Progenitor cell of endocrine pancreas (in vitro differentiated cells): Measurements from ENCODE around the gene GP5. TPM values are rescaled to one million over a fixed set of nuclear protein-coding genes. Genes with fewer than 3 reads are reported as not detected.

Experiments
- DNase-seq: peaks from one replicate; pipeline ENCODE4 v3.0.0; 2021; ENCODE audit warnings: low spot score; ENCODE audit not compliant: unreplicated experiment
- H3K27ac Mint-ChIP-seq: 2 replicates; pipeline ENCODE4 v1.8.0; 2021; ENCODE audit warnings: mild to moderate bottlenecking, moderate library complexity, mixed read lengths
- H3K27me3 Mint-ChIP-seq: 2 replicates; pipeline ENCODE4 v1.8.0; 2021; ENCODE audit warnings: mixed read lengths
- H3K36me3 Mint-ChIP-seq: 2 replicates; pipeline ENCODE4 v1.8.0; 2022; ENCODE audit warnings: mixed read lengths; ENCODE audit not compliant: insufficient read depth
- H3K4me1 Mint-ChIP-seq: 2 replicates; pipeline ENCODE4 v1.8.0; 2021; ENCODE audit warnings: low read depth, mixed read lengths
- H3K4me3 Mint-ChIP-seq: 2 replicates; pipeline ENCODE4 v1.8.0; 2021; ENCODE audit warnings: low read depth, mild to moderate bottlenecking, moderate library complexity, mixed read lengths
- H3K9me3 Mint-ChIP-seq: 2 replicates; pipeline ENCODE4 v1.8.0; 2021; ENCODE audit warnings: low read depth, mixed read lengths
- total RNA-seq: library from RNA; stranded (reverse); gene quantifications from 2 replicates; pipeline ENCODE4 v1.2.1, GENCODE V29; 2021
- TF ChIP-seq, protein P1 (sequence below): fragments of 200-600 bp; sonication (generic); IDR thresholded peaks from one replicate; pipeline ENCODE4 v1.5.0; 2021; ENCODE audit warnings: antibody characterized with exemption, mild to moderate bottlenecking; ENCODE audit not compliant: unreplicated experiment

GP5 gene
- total RNA-seq, 1 donor from 2014 or later = 0.24 TPM

GRCh38 chr3:194369522-194370279 is 29.4 kb downstream of the GP5 start, which contains the start of gene LRRC15:
Gene LRRC15, minus strand, starts transcription at chr3:194369743. Its CDS starts 8,700 bp downstream, at chr3:194361043.
- H3K4me1 Mint-ChIP-seq = peaks cover 2% of the 10 kb centered on the region
- no peaks in the 10 kb centered on the region for H3K36me3 Mint-ChIP-seq
- peaks cover 42% of the 10 kb centered on the region for H3K27me3 Mint-ChIP-seq
- DNase-seq = no peak
- TF ChIP-seq, protein P1, sequence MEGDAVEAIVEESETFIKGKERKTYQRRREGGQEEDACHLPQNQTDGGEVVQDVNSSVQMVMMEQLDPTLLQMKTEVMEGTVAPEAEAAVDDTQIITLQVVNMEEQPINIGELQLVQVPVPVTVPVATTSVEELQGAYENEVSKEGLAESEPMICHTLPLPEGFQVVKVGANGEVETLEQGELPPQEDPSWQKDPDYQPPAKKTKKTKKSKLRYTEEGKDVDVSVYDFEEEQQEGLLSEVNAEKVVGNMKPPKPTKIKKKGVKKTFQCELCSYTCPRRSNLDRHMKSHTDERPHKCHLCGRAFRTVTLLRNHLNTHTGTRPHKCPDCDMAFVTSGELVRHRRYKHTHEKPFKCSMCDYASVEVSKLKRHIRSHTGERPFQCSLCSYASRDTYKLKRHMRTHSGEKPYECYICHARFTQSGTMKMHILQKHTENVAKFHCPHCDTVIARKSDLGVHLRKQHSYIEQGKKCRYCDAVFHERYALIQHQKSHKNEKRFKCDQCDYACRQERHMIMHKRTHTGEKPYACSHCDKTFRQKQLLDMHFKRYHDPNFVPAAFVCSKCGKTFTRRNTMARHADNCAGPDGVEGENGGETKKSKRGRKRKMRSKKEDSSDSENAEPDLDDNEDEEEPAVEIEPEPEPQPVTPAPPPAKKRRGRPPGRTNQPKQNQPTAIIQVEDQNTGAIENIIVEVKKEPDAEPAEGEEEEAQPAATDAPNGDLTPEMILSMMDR = no peak
- H3K9me3 Mint-ChIP-seq = no peaks in the 10 kb centered on the region
- H3K27ac Mint-ChIP-seq = no peak within 1 kb of the TSS
- H3K4me3 Mint-ChIP-seq = no peak within 1 kb of the TSS

DNA sequence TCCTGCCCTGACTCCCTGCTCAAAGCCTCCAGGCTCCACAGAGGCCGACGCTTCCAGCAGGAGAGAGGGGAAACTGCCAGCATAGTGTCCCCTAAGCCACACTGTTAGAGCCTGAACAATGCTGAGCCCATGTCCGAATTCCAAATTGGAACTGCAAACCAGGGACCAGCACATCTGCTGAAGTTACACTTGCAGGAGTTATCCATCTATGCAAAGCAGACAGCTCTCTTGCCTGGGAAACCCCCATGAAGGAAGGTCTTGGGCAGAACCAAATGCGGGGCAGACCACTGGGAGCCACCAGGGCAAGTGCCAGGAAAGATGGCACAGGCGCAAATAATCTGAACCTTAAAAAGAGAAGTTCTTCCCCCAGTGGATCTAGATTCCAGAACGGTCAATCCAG is 30.1 kb downstream of the GP5 start:
- no peak for DNase-seq
- no peak overlapping the region for H3K4me3 Mint-ChIP-seq
- TF ChIP-seq, protein P1 = no peak
- H3K36me3 Mint-ChIP-seq = no peaks in the 10 kb centered on the region
- peaks cover 42% of the 10 kb centered on the region for H3K27me3 Mint-ChIP-seq
- H3K9me3 Mint-ChIP-seq = no peaks in the 10 kb centered on the region
- H3K4me1 Mint-ChIP-seq = peaks cover 2% of the 10 kb centered on the region
- no peak overlapping the region for H3K27ac Mint-ChIP-seq

- DNase-seq = no peak
- H3K9me3 Mint-ChIP-seq = no peaks in the 10 kb centered on the region
- TF ChIP-seq, protein P1 = no peak
- H3K4me3 Mint-ChIP-seq = no peak overlapping the region
- peaks cover 42% of the 10 kb centered on the region for H3K27me3 Mint-ChIP-seq
- no peak overlapping the region for H3K27ac Mint-ChIP-seq
- peaks cover 2% of the 10 kb centered on the region for H3K4me1 Mint-ChIP-seq
- H3K36me3 Mint-ChIP-seq = no peaks in the 10 kb centered on the region
Measured at GRCh38 chr3:194367992-194368841, 30.8 kb downstream of the GP5 start.

DNA sequence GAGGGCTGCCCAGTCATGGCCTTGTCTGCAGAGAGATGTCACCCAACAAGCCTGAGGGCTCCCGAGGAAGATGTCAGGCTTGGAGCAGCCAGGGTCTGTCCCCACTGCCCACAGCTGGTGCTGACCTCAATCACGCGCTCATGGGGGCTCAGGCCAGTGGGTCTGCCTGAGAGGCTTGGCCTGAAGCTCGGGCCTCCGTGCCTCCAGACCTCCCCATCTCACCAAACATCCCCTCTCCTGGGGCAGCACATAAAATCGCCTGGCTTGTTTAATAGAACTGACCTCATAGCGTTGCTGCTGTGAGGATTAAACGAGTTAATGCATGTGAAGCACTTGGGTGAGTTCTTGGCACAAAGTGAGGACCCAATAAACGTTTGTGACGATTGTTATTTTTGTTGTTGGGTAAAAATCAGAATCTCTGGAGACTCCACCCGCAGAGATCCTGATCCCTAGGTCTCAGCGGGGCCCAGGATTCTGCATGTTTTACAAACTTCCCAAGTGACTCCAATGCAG is 33.0 kb downstream of the GP5 start:
- TF ChIP-seq, protein P1 = no peak
- Mint-ChIP-seq H3K36me3 (no peaks in the 10 kb centered on the region), H3K4me3 (no peak overlapping the region), H3K9me3 (no peaks in the 10 kb centered on the region), H3K27ac (no peak overlapping the region), H3K27me3 (peaks cover 41% of the 10 kb centered on the region), H3K4me1 (peaks cover 2% of the 10 kb centered on the region)
- no peak for DNase-seq

DNA sequence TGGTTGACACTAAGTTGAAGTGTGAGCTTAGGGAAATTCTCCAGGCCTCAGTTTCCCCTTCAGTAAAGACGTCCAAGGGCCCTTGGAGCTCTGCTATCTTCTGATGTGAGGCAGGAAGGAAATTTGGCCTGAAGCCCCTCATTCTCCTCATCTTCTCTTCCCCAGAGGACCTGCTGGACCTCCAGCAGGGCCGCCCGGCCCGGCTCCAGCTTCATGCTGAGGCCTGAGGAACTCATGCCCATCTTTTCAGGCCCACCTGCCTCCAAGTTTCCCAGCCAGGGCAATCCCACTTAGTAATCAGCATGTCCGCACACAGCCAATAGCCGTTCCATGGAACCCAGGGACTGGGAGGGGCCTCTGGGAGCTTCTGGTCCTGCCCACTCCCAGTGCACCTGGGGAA is 33.5 kb downstream of the GP5 start:
- Mint-ChIP-seq H3K27ac (no peak overlapping the region), H3K27me3 (peaks cover 38% of the 10 kb centered on the region), H3K9me3 (no peaks in the 10 kb centered on the region), H3K36me3 (no peaks in the 10 kb centered on the region), H3K4me1 (peaks cover 2% of the 10 kb centered on the region), H3K4me3 (no peak overlapping the region)
- TF ChIP-seq, protein P1 = no peak
- DNase-seq = no peak
